HFFc6 (cell line): ENCODE results near the gene KLF18. TPM values are rescaled to one million over a fixed set of nuclear protein-coding genes. Genes with fewer than 3 reads are reported as not detected.
"Not testable (repeated sequence)": the region's sequence is repeated elsewhere in the genome, so short reads cannot be mapped to it uniquely, and the experiment has no call there.

Experiments used
- DNase-seq: peaks from one replicate; pipeline ENCODE4 v3.0.0-alpha.2; 2018
- H3K27ac Mint-ChIP-seq: 2 replicates; pipeline ENCODE4 v1.8.0; 2020; ENCODE audit warnings: mild to moderate bottlenecking, mixed read lengths
- H3K27me3 Mint-ChIP-seq: 2 replicates; pipeline ENCODE4 v1.8.0; 2021; ENCODE audit warnings: mild to moderate bottlenecking, moderate library complexity, mixed read lengths; ENCODE audit not compliant: insufficient read depth
- H3K36me3 Mint-ChIP-seq: 2 replicates; pipeline ENCODE4 v1.8.0; 2021; ENCODE audit warnings: low read depth, mixed read lengths
- H3K4me1 Mint-ChIP-seq: 2 replicates; pipeline ENCODE4 v1.8.0; 2020; ENCODE audit warnings: low read depth, mixed read lengths
- H3K4me3 Mint-ChIP-seq: 2 replicates; pipeline ENCODE4 v1.8.0; 2020; ENCODE audit warnings: mild to moderate bottlenecking, moderate library complexity, mixed read lengths
- H3K9me3 Mint-ChIP-seq: 2 replicates; pipeline ENCODE4 v1.8.0; 2020; ENCODE audit warnings: mild to moderate bottlenecking, mixed read lengths
- CTCF ChIP-seq: fragments of 200-600 bp; sonication (generic); IDR thresholded peaks from 2 replicates; pipeline ENCODE4 v1.5.0; 2021; ENCODE audit warnings: antibody characterized with exemption, mild to moderate bottlenecking
- total RNA-seq, 6 experiments: library from RNA; stranded (reverse); fragmentation: NEBNext Ultra II Directional; extraction: Animal tissue kit (Norgen Biotek cat#: 25700); gene quantifications; 2 replicates in 1 of 6; 3 replicates in 5 of 6; pipeline ENCODE4 v1.2.3, GENCODE V29; 2021

The KLF18 gene
- total RNA-seq, 6 experiments from 2014 or later = not detected

GRCh38 chr1:44118682-44119081, 22.7 kb downstream of the KLF18 start, which contains the start of gene KLF17:
KLF17 (plus strand) TSS chr1:44118821; CDS start chr1:44118908, 87 bp downstream.
- no peak for TF ChIP-seq CTCF
- H3K4me1 Mint-ChIP-seq = no peaks in the 10 kb centered on the region
- DNase-seq = no peak
- no peaks in the 10 kb centered on the region for H3K9me3 Mint-ChIP-seq
- H3K4me3 Mint-ChIP-seq = no peak within 1 kb of the TSS
- no peaks in the 10 kb centered on the region for H3K36me3 Mint-ChIP-seq
- H3K27ac Mint-ChIP-seq = no peak within 1 kb of the TSS
- H3K27me3 Mint-ChIP-seq = peaks cover 13% of the 10 kb centered on the region

- H3K27me3 Mint-ChIP-seq = peaks cover 11% of the 10 kb centered on the region
- H3K4me3 Mint-ChIP-seq, H3K4me1 Mint-ChIP-seq, H3K9me3 Mint-ChIP-seq, H3K27ac Mint-ChIP-seq, DNase-seq, H3K36me3 Mint-ChIP-seq: not testable (repeated sequence)
Observed at GRCh38 chr1:44117272-44117671, 24.2 kb downstream of the KLF18 start.

DNA sequence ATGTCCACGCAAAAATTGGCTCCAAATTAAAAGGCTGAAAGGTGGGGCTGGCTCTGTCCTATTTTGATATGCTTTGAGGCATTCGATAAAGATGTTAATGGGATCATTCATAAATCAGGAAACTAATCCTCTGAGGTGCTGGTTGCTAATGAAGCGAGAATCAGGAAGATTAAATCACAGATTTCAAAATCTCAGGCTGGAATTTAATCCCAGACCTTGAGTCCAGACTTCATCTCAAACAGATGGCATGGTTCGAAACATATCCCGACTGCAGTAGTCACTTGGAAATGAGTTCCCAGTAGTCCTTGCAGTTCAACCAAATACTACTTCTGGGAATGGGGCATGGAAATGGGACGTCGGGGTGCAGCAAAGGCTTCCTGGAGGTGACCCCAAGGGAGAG, 27.3 kb downstream of the KLF18 start:
- Mint-ChIP-seq H3K4me3 (no peak overlapping the region), H3K36me3 (no peaks in the 10 kb centered on the region), H3K9me3 (no peaks in the 10 kb centered on the region), H3K27me3 (peaks cover 2% of the 10 kb centered on the region; the same call in 1 of the 2 replicates), H3K4me1 (no peaks in the 10 kb centered on the region), H3K27ac (no peak overlapping the region)
- TF ChIP-seq CTCF = no peak
- DNase-seq = no peak

DNA sequence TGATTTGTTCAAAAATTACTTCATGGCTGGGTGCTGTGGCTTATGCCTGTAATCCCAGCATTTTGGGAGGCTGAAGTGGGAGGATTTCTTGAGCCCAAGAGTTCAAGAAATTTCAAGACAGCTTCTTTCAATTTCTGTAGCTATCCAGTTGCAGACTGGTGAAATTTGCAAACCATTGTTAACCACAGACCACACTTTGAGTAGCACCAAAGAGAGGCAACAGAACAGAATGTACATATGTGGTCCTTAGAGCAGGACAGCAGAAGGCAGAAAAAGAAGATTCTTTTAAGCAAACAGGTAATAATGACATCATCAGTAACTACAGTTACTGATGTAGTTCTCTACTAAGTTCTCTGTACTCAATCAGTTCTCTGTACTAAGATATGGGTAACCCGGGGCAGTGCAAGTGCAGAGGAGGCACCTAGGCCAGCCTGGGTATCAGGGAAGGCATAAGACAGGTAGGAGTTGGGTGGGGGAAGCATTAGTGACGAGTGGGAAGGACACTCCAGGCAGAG, 28.3 kb downstream of the KLF18 start:
- Mint-ChIP-seq H3K27me3 (peaks cover 2% of the 10 kb centered on the region; the same call in 1 of the 2 replicates), H3K36me3 (no peaks in the 10 kb centered on the region), H3K27ac (no peak overlapping the region), H3K4me1 (peaks cover 6% of the 10 kb centered on the region), H3K9me3 (no peaks in the 10 kb centered on the region), H3K4me3 (no peak overlapping the region)
- DNase-seq = no peak
- TF ChIP-seq CTCF = no peak

GRCh38 chr1:44112486-44112885, 28.9 kb downstream of the KLF18 start:
- no peak overlapping the region for H3K27ac Mint-ChIP-seq
- no peak for TF ChIP-seq CTCF
- H3K27me3 Mint-ChIP-seq = peaks cover 2% of the 10 kb centered on the region; the same call in 1 of the 2 replicates
- DNase-seq = no peak
- H3K4me3 Mint-ChIP-seq = no peak overlapping the region
- H3K4me1 Mint-ChIP-seq = peaks cover 11% of the 10 kb centered on the region
- no peaks in the 10 kb centered on the region for H3K36me3 Mint-ChIP-seq
- no peaks in the 10 kb centered on the region for H3K9me3 Mint-ChIP-seq

DNA sequence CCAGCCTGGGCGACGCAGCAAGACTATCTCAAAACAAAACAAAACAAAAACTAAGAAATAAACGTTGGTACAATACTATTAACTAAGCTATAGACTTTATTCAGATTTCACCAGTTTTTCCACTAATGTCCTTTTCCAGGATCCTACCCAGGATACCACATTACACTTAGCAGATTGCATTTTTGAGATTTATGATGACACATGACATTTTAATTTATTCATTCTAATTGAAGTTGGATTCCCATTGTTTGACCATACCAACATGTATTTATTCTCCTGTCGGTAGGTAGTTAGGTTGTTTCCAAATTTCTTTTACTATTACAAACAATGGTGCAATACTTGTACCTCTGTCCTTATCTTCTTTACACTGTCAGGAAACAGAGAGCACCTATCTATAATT, 29.6 kb downstream of the KLF18 start:
- no peak for TF ChIP-seq CTCF
- Mint-ChIP-seq H3K4me1 (peaks cover 11% of the 10 kb centered on the region), H3K4me3 (no peak overlapping the region), H3K27ac (no peak overlapping the region), H3K27me3 (peaks cover 2% of the 10 kb centered on the region; the same call in 1 of the 2 replicates), H3K9me3 (no peaks in the 10 kb centered on the region), H3K36me3 (no peaks in the 10 kb centered on the region)
- no peak for DNase-seq
